GM06990 (cell line): ENCODE results near the gene SCAPER.

ENCODE experiments used
- DNase-seq: peaks from one replicate; pipeline ENCODE4 v3.0.0-alpha.2; 2011; ENCODE audit not compliant: insufficient read length; ENCODE audit errors: extremely low read depth
- H3K27me3 ChIP-seq: replicated peaks from 2 replicates; pipeline ENCODE4 v1.6.0; 2011; ENCODE audit warnings: low read length; ENCODE audit not compliant: control insufficient read depth, insufficient read depth
- H3K36me3 ChIP-seq: 2 replicates; pipeline ENCODE4 v1.5.1; 2011; ENCODE audit warnings: low read length; ENCODE audit not compliant: control insufficient read depth, insufficient read depth
- H3K4me3 ChIP-seq: replicated peaks from 2 replicates; pipeline ENCODE4 v1.5.1; 2011; ENCODE audit warnings: low read depth, mild to moderate bottlenecking, control low read depth, low read length
- TF ChIP-seq, protein P1 (sequence below): IDR thresholded peaks from 2 replicates; pipeline ENCODE4 v1.5.1; 2011; ENCODE audit warnings: low read length, control low read depth, mild to moderate bottlenecking, inconsistent platforms; ENCODE audit not compliant: insufficient read depth, poor library complexity, severe bottlenecking

Gene SCAPER

DNA sequence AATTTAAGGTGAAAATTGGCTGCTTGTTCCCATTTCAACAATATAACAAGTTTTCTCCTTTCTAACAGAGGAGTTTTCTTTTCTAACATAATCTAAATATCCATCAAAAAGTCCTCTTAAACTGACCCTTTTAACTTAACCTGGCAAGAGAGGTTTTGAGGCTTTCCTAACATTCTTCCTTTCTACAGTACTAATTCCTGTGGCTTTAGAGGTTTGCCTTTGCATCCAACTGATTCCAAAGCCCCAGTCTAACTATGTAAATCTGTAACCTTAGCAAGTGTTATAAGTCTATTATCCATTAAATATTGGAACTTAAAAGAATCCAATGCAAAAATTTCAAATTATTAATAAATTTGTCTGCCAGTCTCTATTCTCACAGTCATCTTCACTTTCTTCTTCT, 434.4 kb downstream of the SCAPER start:
- no peaks in the 10 kb centered on the region for H3K36me3 ChIP-seq

DNA sequence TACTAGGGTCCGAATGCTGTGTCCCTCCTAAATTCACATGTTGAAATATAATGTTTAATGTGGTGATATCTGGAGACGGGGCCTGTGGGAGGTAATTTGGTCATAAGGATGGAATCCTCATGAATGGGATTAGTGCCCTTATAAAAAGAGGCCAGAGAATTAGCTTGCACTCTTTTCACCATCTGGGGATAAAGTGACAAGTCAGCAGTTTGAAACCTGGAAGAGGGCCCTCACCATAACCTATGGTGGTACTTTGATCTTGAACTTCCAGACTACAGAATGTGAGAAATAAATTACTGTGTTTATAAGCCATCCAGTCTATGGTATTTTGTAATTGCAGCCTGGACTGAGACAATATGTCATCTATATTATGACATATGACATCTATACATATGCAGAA, 436.4 kb downstream of the SCAPER start:
- DNase-seq: no peak
- TF ChIP-seq, protein P1, sequence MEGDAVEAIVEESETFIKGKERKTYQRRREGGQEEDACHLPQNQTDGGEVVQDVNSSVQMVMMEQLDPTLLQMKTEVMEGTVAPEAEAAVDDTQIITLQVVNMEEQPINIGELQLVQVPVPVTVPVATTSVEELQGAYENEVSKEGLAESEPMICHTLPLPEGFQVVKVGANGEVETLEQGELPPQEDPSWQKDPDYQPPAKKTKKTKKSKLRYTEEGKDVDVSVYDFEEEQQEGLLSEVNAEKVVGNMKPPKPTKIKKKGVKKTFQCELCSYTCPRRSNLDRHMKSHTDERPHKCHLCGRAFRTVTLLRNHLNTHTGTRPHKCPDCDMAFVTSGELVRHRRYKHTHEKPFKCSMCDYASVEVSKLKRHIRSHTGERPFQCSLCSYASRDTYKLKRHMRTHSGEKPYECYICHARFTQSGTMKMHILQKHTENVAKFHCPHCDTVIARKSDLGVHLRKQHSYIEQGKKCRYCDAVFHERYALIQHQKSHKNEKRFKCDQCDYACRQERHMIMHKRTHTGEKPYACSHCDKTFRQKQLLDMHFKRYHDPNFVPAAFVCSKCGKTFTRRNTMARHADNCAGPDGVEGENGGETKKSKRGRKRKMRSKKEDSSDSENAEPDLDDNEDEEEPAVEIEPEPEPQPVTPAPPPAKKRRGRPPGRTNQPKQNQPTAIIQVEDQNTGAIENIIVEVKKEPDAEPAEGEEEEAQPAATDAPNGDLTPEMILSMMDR: no peak
- H3K36me3 ChIP-seq: no peaks in the 10 kb centered on the region

More for the DNA sequence above, 434.4 kb downstream of the SCAPER start:
- TF ChIP-seq, protein P1: no peak
- Histone ChIP-seq H3K27me3 (no peaks in the 10 kb centered on the region), H3K4me3 (no peak overlapping the region)
- DNase-seq: no peak

DNA sequence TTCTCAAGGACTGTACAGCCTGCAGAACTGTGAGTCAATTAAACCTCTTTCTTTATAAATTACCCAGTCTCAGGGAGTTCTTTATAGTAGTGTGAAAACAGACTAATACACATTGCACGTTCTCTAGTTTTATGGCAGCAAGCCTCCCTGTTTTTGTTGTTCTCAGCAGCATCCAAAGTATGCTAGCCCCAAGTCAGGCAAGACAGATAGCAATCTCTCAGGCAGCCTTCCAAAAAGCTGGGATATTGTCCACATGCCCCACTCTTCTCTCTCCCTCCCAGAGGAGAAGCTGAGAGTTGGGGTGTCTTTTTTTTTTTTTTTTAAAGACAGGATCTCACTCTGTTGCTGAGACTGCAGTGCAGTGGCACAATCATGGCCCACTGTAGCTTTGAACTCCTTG, 438.0 kb downstream of the SCAPER start:
- no peaks in the 10 kb centered on the region for H3K36me3 ChIP-seq
- no peaks in the 10 kb centered on the region for H3K27me3 ChIP-seq
- TF ChIP-seq, protein P1: no peak
- DNase-seq: no peak
- no peak overlapping the region for H3K4me3 ChIP-seq

More for the DNA sequence above, 436.4 kb downstream of the SCAPER start:
- Histone ChIP-seq H3K4me3 (no peak overlapping the region), H3K27me3 (no peaks in the 10 kb centered on the region)

DNA sequence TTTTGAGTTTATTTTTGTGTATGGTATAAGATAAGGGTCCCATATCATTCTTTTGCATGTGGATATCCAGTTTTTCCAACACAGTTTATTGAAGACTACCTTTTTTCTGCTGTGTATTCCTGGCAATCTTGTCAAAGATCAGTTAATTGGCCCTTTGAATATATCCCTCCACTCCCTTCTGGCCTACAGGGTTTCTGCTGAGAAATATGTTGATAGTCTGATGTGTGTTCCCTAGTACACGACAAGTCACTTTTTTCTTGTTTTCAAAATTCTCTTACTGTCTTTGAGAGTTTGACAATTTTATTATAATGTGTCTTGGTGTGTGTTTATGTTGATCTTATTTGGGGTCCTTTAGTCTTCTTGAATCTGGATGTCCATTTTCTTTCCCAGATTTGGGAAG, 439.4 kb downstream of the SCAPER start:
- Histone ChIP-seq H3K36me3 (no peaks in the 10 kb centered on the region), H3K27me3 (no peaks in the 10 kb centered on the region), H3K4me3 (no peak overlapping the region)
- no peak for DNase-seq
- TF ChIP-seq, protein P1: no peak

DNA sequence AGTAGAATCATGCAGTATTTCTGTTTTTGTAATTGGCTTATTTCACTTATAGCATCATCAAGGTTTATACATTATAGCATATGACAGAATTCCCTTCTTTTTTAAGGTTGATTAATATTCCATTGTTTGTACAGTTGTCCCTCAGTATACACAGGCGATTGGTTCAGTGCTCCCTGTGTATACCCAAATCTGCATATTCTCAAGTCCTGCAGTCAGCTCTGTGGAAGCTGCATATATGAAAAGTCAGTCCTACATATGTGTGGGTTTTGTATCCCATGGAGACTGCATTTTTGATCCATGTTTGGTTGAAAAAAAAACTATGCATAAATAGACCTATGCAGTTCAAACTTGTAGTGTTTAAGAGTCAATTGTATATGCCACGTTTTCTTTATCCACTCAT, 440.9 kb downstream of the SCAPER start:
- H3K27me3 ChIP-seq: no peaks in the 10 kb centered on the region
- TF ChIP-seq, protein P1: no peak
- H3K36me3 ChIP-seq: no peaks in the 10 kb centered on the region
- no peak for DNase-seq
- no peak overlapping the region for H3K4me3 ChIP-seq

DNA sequence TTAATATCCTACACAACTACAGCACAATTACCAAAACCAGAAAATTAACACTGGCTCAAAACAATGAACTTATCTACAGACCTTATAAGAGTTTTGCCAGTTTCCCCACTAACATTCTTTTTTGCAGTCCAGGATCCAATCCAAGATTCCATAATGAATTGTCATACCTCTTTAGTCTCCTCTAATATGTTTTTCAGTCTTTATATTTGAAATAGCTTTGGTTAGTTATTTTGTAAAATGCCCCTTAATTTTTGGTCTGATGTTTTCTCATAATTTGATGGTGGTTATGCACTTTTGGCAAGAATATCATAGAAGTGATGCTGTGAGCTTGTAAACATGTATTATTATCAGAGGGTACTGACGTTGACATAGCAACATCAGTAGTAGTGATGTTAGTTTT, 444.3 kb downstream of the SCAPER start:
- TF ChIP-seq, protein P1: no peak
- H3K36me3 ChIP-seq: no peaks in the 10 kb centered on the region
- H3K27me3 ChIP-seq: no peaks in the 10 kb centered on the region
- no peak overlapping the region for H3K4me3 ChIP-seq
- DNase-seq: no peak
